Prostate gland (tissue), 2 donors: ENCODE data around the gene GCA. TPM values are rescaled to one million over a fixed set of nuclear protein-coding genes. Genes with fewer than 3 reads are reported as not detected.
A peak's percentile ranks its signal among the peaks of the same experiment; 100 is the strongest.

ENCODE experiments used
- DNase-seq: peaks from one replicate; pipeline ENCODE4 v3.0.0-alpha.2; 2019; ENCODE audit warnings: low spot score
- H3K27ac ChIP-seq, 2 donors: fragments of 200-600 bp; sonication (generic); 2 replicates each; pipeline ENCODE4 v1.5.1; 2017 to 2019
- H3K27me3 ChIP-seq: fragments of 200-600 bp; sonication (generic); replicated peaks from 2 replicates; pipeline ENCODE4 v1.5.1; 2019; ENCODE audit not compliant: insufficient read depth
- H3K36me3 ChIP-seq, 2 donors: fragments of 200-600 bp; sonication (generic); 1 replicate in 1 of 2; 2 replicates in 1 of 2; pipeline versions ENCODE4 v1.5.1 to v1.8.1; 2017 to 2019
- H3K4me1 ChIP-seq: fragments of 200-600 bp; sonication (generic); replicated peaks from 2 replicates; pipeline ENCODE4 v1.5.1; 2019
- H3K4me3 ChIP-seq, 2 donors: fragments of 200-600 bp; sonication (generic); 2 replicates each; pipeline ENCODE4 v1.5.1; 2017 to 2019
- H3K9me3 ChIP-seq: fragments of 200-600 bp; sonication (generic); 2 replicates; pipeline ENCODE4 v1.5.1; 2017
- CTCF ChIP-seq, 4 experiments: fragments of 200-600 bp in 2 of 4; fragments of 450-650 bp in 2 of 4; sonication (generic) in 2 of 4; IDR thresholded peaks; 1 replicate in 3 of 4; 2 replicates in 1 of 4; pipeline ENCODE4 v1.5.1; 2016 to 2019; ENCODE audit warnings: antibody characterized with exemption in 4 of 4, mild to moderate bottlenecking in 2 of 4, moderate library complexity in 2 of 4
- POLR2A ChIP-seq: fragments of 450-650 bp; IDR thresholded peaks from one replicate; pipeline ENCODE4 v1.6.1; 2016; ENCODE audit warnings: antibody characterized with exemption, mild to moderate bottlenecking
- POLR2AphosphoS5 ChIP-seq: sonication (generic); formaldehyde crosslinking; IDR thresholded peaks from one replicate; pipeline ENCODE4 v1.6.1; 2017; ENCODE audit warnings: antibody characterized with exemption
- WGBS: methylation state at CpG from one replicate; pipeline ENCODE4 v1.1.5; 2018; 5-methylcytosine and 5-hydroxymethylcytosine counted together
- intact Hi-C: fragments of 100-400 bp; cut with DNase I; formaldehyde crosslinking; loops from one replicate; pipeline ENCODE4 v1.14.2; 2022
- total RNA-seq, 2 donors: library from RNA; depleted of rRNA; stranded (reverse); fragments of >200 nt; gene quantifications; one replicate each; pipeline ENCODE4 v1.1.0, GENCODE V29; 2016

The GCA gene
- total RNA-seq, 2 donors from 2014 or later: 29.5 to 42.9 TPM

- no peak for DNase-seq
- H3K4me3 ChIP-seq: no peak overlapping the region
- 86% methylated on average over 1 of the region's 1 CpG for WGBS
- no peak overlapping the region for H3K27ac ChIP-seq
- H3K4me1 ChIP-seq: no peaks in the 10 kb centered on the region
- H3K36me3 ChIP-seq: no peaks in the 10 kb centered on the region
- intact Hi-C loops: no loop called here
- H3K27me3 ChIP-seq: no peaks in the 10 kb centered on the region
- no peaks in the 10 kb centered on the region for H3K9me3 ChIP-seq
- TF ChIP-seq CTCF (IDR thresholded peaks at IDR 0.05) (no peak), POLR2A (no peak), POLR2AphosphoS5 (no peak)
Measured at GRCh38 chr2:162312853-162313252, 31.1 kb upstream of the GCA start.

GRCh38 chr2:162315938-162316337, 28.0 kb upstream of the GCA start:
- no peak for DNase-seq
- no peaks in the 10 kb centered on the region for H3K4me1 ChIP-seq
- no peaks in the 10 kb centered on the region for H3K27me3 ChIP-seq
- TF ChIP-seq POLR2AphosphoS5 (no peak), POLR2A (no peak), CTCF (IDR thresholded peaks at IDR 0.05) (no peak)
- no peak overlapping the region for H3K4me3 ChIP-seq
- intact Hi-C loops: no loop called here
- WGBS: 88% methylated on average over 4 of the region's 4 CpGs
- H3K36me3 ChIP-seq: no peaks in the 10 kb centered on the region
- H3K9me3 ChIP-seq: no peaks in the 10 kb centered on the region
- H3K27ac ChIP-seq: no peak overlapping the region

- no peak for DNase-seq
- 80% methylated on average over 2 of the region's 2 CpGs for WGBS
- no peaks in the 10 kb centered on the region for H3K27me3 ChIP-seq
- intact Hi-C loops: no loop called here
- H3K4me1 ChIP-seq: no peaks in the 10 kb centered on the region
- TF ChIP-seq POLR2AphosphoS5: no peak
- no peak for TF ChIP-seq POLR2A
- no peak for TF ChIP-seq CTCF (IDR thresholded peaks at IDR 0.05)
- no peak overlapping the region for H3K4me3 ChIP-seq
- no peaks in the 10 kb centered on the region for H3K9me3 ChIP-seq
- no peak overlapping the region for H3K27ac ChIP-seq
- H3K36me3 ChIP-seq: no peaks in the 10 kb centered on the region
Measured at GRCh38 chr2:162316590-162316989, 27.3 kb upstream of the GCA start.

- Histone ChIP-seq H3K4me3 (peak overlapping the region; percentile 62 to 80), H3K36me3 (no peaks in the 10 kb centered on the region), H3K9me3 (no peaks in the 10 kb centered on the region), H3K4me1 (no peaks in the 10 kb centered on the region), H3K27ac (peak overlapping the region; percentile 86 to 96), H3K27me3 (no peaks in the 10 kb centered on the region)
- WGBS: 84% methylated on average over 3 of the region's 3 CpGs
- intact Hi-C loops: no loop called here
- TF ChIP-seq POLR2A (no peak), POLR2AphosphoS5 (no peak), CTCF (IDR thresholded peaks at IDR 0.05) (no peak)
- DNase-seq: no peak
Measured at GRCh38 chr2:162317058-162317742, 26.7 kb upstream of the GCA start.

- TF ChIP-seq CTCF (IDR thresholded peaks at IDR 0.05) (no peak), POLR2A (no peak), POLR2AphosphoS5 (no peak)
- Histone ChIP-seq H3K9me3 (no peaks in the 10 kb centered on the region), H3K36me3 (no peaks in the 10 kb centered on the region), H3K27ac (peak overlapping the region; percentile 86 to 96), H3K27me3 (no peaks in the 10 kb centered on the region), H3K4me1 (no peaks in the 10 kb centered on the region), H3K4me3 (peak overlapping the region; percentile 62 to 80)
- WGBS: 17% methylated on average over 16 of the region's 16 CpGs
- DNase-seq: peak; percentile 25
- intact Hi-C loops: no loop called here
Measured at GRCh38 chr2:162317861-162318327, 26.0 kb upstream of the GCA start.
